ENCODE results near the gene SIGLEC7.
"Not testable (repeated sequence)": the region's sequence is repeated elsewhere in the genome, so short reads cannot be mapped to it uniquely, and the experiment has no call there.

Gene SIGLEC7

DNA sequence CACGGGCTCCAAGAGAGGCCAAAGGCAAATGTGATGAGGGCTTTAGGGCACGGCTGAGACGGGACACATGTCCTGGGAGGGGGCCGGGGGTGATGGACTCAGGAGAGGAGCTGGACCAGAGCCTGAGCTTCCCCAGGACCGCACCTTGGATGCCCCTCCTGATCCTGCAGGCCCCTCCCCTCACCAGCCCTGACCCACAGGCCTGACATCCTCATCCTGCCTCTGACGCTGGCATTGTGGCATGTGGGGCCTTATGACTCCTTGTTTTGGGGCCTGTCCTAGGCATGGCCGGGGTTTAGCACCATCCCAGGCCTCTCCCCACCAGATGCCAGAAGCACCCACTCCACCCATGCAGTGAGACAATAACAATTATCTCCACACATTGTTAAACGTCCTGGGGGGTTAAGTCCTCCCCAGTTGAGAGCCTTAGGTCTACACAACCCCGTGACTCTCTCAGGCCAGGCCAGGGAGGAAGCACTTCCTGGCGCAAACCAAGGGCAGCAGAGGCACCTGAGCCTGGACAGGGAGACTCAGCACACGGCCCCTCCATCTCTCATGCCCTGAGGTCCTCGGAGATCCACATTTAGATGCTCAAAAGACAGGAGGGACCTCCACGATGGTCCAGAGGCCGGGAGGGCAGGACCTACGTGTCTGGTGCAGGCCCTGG, 841 bp downstream of the SIGLEC7 start:
- Mint-ChIP-seq H3K4me3 (peak overlapping the region; percentile 45), H3K27ac (peak overlapping the region; percentile 82), H3K4me1 (peaks cover 33% of the 10 kb centered on the region)
- not testable (repeated sequence) for H3K9me3 Mint-ChIP-seq; H3K36me3 Mint-ChIP-seq; DNase-seq (ENCODE audit: low spot score in 2 of 2)
- ATAC-seq: peak; percentile 45

DNA sequence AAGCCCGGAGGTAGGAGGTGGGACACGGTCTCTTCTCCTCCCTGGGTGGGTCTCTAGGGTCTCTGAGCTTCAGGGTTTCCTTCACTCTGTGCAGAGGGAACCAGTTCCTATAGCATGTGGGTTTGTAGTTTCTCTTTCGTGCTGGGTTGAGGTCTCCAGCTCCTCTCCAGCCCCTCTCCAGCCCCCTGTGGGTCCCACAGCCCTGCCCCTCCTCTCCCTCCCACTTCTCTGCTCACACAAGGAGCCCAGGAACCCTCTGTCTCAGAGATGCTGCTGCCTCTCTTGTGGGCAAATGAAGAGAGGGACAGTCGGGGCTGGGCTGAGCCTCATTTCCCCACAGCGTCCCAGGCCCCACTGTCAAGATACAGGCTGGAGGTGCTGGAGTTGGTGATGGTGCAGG, 1.4 kb downstream of the SIGLEC7 start:
- peaks cover 31% of the 10 kb centered on the region for H3K4me1 Mint-ChIP-seq
- peak overlapping the region; percentile 65 for H3K27ac Mint-ChIP-seq
- H3K36me3 Mint-ChIP-seq: no peaks in the 10 kb centered on the region
- H3K9me3 Mint-ChIP-seq: no peaks in the 10 kb centered on the region
- no peak for ATAC-seq
- H3K4me3 Mint-ChIP-seq: peak overlapping the region; percentile 45
- DNase-seq (ENCODE audit: low spot score in 2 of 2): no peak

DNA sequence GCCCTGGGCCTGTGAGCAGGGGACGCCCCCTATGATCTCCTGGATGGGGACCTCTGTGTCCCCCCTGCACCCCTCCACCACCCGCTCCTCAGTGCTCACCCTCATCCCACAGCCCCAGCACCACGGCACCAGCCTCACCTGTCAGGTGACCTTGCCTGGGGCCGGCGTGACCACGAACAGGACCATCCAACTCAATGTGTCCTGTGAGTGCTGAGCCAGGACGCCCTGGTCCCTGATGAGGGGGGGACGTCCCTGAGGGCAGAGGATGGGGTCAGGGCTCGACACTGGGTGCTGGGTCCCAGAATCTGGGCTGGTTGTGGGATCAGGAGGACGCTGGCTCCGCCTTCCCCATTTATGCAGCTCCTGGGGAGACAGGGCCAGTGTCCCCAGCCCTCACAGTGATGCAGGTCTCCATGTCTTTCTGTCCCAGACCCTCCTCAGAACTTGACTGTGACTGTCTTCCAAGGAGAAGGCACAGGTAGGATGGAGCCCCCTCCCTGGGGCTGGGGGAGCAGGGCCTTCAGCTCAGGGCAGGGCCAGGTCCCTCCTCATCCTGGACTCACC, 2.5 kb downstream of the SIGLEC7 start:
- H3K4me3 Mint-ChIP-seq: no peak overlapping the region
- ATAC-seq (no peak), DNase-seq (ENCODE audit: low spot score in 2 of 2) (no peak)
- H3K4me1 Mint-ChIP-seq: peaks cover 21% of the 10 kb centered on the region
- H3K36me3 Mint-ChIP-seq: no peaks in the 10 kb centered on the region
- H3K27ac Mint-ChIP-seq: peak overlapping the region; percentile 84
- H3K9me3 Mint-ChIP-seq: no peaks in the 10 kb centered on the region

DNA sequence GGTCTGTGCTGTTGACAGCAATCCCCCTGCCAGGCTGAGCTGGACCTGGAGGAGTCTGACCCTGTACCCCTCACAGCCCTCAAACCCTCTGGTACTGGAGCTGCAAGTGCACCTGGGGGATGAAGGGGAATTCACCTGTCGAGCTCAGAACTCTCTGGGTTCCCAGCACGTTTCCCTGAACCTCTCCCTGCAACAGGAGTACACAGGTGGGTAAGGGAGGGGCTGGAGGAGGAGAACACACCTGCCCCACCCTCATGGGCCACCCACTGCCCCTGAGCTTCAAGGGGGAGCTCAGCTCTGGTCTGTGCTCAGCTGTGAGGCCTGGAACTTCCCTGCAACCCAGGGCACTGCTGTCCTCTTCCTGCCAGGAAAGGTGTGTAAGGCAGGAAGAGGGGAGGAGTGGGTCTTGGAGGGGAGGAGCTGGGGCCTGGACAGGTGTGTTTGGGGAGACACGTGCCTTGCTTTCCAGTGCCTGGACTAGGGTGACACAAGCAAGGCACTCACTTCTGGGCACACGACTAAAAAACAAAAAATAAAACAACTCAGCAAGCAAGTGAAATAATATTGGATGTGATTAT, 3.9 kb downstream of the SIGLEC7 start:
- no peaks in the 10 kb centered on the region for H3K9me3 Mint-ChIP-seq
- H3K27ac Mint-ChIP-seq: no peak overlapping the region
- no peak for ATAC-seq
- H3K36me3 Mint-ChIP-seq: no peaks in the 10 kb centered on the region
- peaks cover 25% of the 10 kb centered on the region for H3K4me1 Mint-ChIP-seq
- DNase-seq (ENCODE audit: low spot score in 2 of 2): no peak
- H3K4me3 Mint-ChIP-seq: no peak overlapping the region

DNA sequence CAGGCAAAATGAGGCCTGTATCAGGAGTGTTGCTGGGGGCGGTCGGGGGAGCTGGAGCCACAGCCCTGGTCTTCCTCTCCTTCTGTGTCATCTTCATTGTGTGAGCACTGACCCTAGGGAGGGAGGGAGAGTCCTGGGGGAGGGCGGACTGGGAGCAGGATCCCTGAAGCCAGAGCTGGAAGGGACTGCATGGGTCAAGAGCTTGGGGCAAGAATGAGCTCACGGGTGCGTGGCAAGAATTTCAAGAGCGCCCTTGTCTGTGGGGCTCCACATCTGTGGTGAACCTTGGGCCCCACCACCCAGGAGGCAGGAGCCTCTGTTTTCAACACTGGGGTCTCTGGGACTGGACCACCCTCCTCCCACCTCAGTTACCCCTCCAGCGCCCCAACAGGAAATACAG, 4.7 kb downstream of the SIGLEC7 start:
- Mint-ChIP-seq H3K27ac (peak overlapping the region; percentile 6), H3K4me3 (no peak overlapping the region), H3K9me3 (no peaks in the 10 kb centered on the region), H3K36me3 (no peaks in the 10 kb centered on the region), H3K4me1 (peaks cover 26% of the 10 kb centered on the region)
- no peak for ATAC-seq
- DNase-seq (ENCODE audit: low spot score in 2 of 2): no peak

DNA sequence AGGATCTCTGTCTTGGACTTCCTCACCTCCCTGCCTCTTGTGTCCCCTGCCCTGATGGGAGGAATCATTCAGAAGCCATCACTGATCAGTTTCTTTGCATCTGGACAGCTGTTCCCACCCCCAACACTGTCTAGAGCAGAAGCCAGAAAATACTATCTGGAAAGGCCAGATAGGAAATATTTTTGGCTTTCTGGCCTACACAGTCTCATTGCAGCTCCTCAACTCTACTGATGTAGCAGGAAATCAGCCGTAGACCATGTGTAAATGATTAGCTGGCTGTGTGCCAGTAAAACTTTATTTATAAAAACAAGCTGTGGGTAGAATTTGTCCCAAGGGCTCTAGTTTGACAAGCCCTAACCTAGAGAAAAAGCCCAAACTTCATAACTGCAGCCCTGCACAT, 5.6 kb downstream of the SIGLEC7 start:
- DNase-seq (ENCODE audit: low spot score in 2 of 2) (no peak), ATAC-seq (no peak)
- H3K9me3 Mint-ChIP-seq: no peaks in the 10 kb centered on the region
- H3K4me3 Mint-ChIP-seq: no peak overlapping the region
- peaks cover 21% of the 10 kb centered on the region for H3K4me1 Mint-ChIP-seq
- peak overlapping the region; percentile 6 for H3K27ac Mint-ChIP-seq
- H3K36me3 Mint-ChIP-seq: no peaks in the 10 kb centered on the region

DNA sequence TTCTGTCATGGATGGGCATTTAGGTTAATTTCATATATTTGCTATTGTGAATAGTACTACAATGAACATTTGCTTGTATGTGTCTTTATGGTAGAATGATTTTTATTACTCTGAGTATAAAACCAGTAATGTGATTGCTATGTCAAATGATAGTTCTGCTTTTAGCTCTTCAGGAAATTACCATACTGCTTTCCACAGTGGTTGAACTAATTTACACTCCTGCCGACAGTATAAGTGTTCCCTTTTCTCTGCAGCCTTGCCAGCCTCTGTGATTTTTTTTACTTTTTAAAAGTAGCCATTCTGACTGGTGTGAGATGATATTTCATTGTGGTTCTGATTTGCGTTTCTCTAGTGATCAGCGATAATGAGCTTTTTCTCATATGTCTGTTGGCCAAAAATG, 6.5 kb downstream of the SIGLEC7 start:
- DNase-seq (ENCODE audit: low spot score in 2 of 2) (no peak), ATAC-seq (no peak)
- Mint-ChIP-seq H3K4me3 (no peak overlapping the region), H3K27ac (no peak overlapping the region), H3K9me3 (no peaks in the 10 kb centered on the region), H3K4me1 (peaks cover 20% of the 10 kb centered on the region), H3K36me3 (no peaks in the 10 kb centered on the region)

DNA sequence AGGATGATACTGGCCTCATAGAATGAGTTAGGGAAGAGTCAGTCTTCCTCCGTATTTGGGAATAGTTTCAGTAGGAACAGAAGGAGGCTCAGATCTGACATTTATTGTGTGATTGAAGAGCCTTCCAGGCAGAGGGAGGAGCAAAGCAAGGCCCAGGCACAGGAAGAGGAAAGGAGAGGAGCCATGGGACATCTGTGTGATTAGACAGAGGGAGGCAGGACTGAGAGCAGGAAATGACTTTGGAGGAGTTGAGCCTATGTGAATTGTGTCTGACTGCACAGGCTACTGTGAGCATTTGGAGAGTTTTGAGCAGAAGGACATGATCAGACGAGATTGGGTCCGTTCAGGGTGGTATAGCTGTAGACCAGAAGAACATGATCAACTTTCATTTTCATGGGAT, 8.5 kb downstream of the SIGLEC7 start:
- no peaks in the 10 kb centered on the region for H3K9me3 Mint-ChIP-seq
- peaks cover 16% of the 10 kb centered on the region for H3K4me1 Mint-ChIP-seq
- H3K4me3 Mint-ChIP-seq: no peak overlapping the region
- DNase-seq (ENCODE audit: low spot score in 2 of 2) (no peak), ATAC-seq (no peak)
- no peak overlapping the region for H3K27ac Mint-ChIP-seq
- H3K36me3 Mint-ChIP-seq: no peaks in the 10 kb centered on the region

DNA sequence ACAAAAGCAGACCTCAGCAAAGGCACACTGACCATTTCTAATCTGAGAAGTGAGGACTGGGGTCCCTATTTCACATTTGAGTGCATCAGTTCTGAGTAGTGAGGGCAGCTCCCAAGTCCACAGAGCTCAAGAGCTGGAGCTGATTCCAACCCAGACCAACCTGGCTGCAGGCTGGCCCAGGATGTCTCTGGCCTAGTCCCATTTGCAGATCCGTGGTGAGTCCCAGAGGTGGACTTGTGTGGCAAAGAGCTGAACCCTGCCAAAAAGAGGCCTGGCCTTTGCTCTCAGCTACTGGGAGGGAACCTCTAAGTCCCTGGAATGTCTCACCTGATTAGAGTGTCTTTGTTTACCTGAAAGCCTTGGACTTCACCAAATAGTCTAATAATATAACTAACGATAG, 14.6 kb downstream of the SIGLEC7 start:
- ATAC-seq (no peak), DNase-seq (ENCODE audit: low spot score in 2 of 2) (no peak)
- Mint-ChIP-seq H3K4me3 (no peak overlapping the region), H3K27ac (no peak overlapping the region), H3K4me1 (peaks cover 17% of the 10 kb centered on the region), H3K9me3 (no peaks in the 10 kb centered on the region), H3K36me3 (no peaks in the 10 kb centered on the region)

DNA sequence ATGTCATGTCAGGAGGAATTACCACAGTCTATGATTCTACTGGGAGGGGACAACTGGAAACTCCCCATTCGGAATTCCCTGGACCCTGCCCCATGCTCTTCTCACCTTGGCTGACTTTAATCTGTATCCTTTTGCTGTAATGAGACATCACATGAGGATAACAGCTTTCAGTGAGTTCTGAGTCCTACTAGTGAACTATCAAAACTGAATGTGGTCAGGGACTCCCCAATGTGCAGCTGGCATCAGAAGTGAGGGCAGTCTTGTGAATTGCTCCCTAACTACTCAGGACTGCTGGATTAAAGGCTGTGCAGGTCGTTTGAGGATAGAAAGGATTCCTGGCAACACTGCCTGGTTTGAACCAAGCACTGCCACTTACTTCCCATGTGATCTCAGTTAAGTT, 15.2 kb downstream of the SIGLEC7 start:
- H3K36me3 Mint-ChIP-seq: no peaks in the 10 kb centered on the region

DNA sequence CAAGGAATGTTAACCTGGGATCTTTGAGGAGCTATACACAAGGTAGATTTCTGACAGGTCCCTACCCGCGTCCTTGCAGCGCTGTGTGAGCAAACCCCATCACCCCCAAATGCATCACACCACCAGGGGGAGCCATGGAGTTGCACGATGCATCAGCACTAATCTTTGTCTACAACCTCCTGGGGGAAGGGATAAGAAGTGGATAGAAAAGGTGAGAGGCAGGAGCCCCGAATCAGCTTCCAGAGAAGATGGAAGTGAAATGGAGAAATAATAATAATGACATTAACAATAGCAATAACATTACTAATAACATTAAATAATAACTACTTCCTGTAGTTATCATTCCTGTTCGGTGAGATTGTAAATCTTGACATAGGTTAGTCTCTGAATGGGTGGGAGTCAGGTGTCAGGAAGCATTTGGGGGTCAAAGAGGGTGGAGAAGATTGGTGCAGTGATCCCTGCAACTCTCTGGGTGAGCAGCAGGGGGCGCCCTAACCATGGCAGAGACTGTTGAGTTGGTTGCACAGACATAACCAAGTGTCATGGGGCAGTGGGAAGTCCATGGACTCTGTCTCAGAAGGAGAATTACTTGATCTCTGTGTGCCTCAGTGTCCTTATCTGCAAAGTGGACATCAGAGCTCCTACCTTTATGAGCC, 16.5 kb downstream of the SIGLEC7 start:
- peak; percentile 78 to 89 for DNase-seq (ENCODE audit: low spot score in 2 of 2)
- ATAC-seq: peak; percentile 72
- Mint-ChIP-seq H3K4me3 (no peak overlapping the region), H3K36me3 (no peaks in the 10 kb centered on the region), H3K27ac (peak overlapping the region; percentile 29), H3K9me3 (no peaks in the 10 kb centered on the region), H3K4me1 (peaks cover 17% of the 10 kb centered on the region)

More for the DNA sequence above, 15.2 kb downstream of the SIGLEC7 start:
- DNase-seq (ENCODE audit: low spot score in 2 of 2): no peak
- Mint-ChIP-seq H3K9me3 (no peaks in the 10 kb centered on the region), H3K4me1 (peaks cover 17% of the 10 kb centered on the region), H3K4me3 (no peak overlapping the region), H3K27ac (no peak overlapping the region)
- ATAC-seq: peak; percentile 25

DNA sequence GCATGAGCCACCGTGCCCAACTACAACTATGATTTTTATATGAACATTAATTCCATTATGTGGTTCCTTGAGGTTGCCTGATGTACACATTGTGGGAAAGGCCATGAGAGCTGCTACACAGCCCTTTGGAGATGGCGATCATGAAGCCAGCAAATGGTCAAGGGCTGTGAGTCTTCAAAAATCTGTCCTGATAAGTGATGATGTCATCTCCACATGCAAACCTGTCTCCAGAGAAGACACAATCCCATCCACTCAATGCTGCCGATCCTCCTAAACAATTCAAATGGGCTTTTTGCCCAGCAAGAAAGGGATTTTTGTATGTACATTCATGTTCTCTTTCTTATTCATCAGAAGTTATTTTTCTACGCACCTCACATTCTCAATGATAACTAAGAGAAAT, 17.6 kb downstream of the SIGLEC7 start:
- Mint-ChIP-seq H3K4me1 (peaks cover 22% of the 10 kb centered on the region), H3K4me3 (no peak overlapping the region), H3K9me3 (no peaks in the 10 kb centered on the region), H3K27ac (no peak overlapping the region), H3K36me3 (no peaks in the 10 kb centered on the region)
- ATAC-seq: no peak
- DNase-seq (ENCODE audit: low spot score in 2 of 2): no peak

DNA sequence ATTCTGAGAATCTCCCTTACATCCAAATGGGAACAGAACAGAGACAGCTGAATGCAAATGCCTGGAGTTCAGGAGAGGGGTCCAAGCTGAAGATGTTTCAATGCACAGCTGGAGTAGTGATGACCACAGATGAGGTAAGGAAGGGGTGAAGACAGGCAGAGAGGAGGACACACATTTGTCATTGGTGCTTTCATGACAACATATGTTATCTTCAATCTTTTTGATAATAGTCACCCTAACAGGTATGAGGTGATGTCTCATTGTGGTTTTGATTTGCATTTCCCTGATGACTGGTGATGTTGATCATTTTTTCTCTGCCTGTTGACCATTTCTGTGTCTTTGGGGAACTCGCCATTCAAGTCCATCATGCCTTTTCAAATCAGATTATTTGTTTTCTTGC, 19.2 kb downstream of the SIGLEC7 start:
- Mint-ChIP-seq H3K36me3 (no peaks in the 10 kb centered on the region), H3K9me3 (no peaks in the 10 kb centered on the region), H3K4me3 (no peak overlapping the region), H3K4me1 (peaks cover 22% of the 10 kb centered on the region), H3K27ac (no peak overlapping the region)
- ATAC-seq (peak; percentile 84), DNase-seq (ENCODE audit: low spot score in 2 of 2) (no peak)

DNA sequence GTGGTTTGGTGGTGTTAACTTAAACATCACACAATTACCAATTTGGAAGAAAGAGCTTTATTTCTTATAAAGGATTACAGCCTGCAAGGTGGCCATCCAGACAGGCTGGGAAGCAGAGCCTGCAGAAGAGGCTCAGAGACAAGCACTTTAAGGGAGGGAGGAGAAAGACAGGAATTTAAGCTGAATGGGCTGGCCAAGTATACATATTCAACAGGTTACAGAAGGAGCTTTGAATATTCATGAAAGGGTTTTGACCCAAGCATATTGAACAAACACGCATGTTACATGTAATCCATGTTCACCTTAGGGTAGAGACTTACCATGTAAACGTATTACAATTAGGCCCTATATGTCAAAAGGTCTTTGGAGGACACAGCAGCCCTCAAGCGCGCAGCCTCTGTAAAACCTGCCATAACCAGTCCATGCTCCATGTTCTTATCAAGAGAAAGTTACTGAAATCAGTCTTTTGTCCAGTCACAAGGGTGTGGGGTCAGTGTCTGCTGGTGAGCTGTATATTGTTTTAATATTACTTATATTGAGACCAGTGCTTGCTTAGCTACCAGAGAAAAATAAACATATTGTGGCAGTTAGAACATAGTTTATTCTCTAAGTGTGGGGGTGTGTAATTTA, 19.9 kb downstream of the SIGLEC7 start:
- Mint-ChIP-seq H3K9me3 (no peaks in the 10 kb centered on the region), H3K36me3 (no peaks in the 10 kb centered on the region), H3K4me1 (peaks cover 28% of the 10 kb centered on the region), H3K27ac (no peak overlapping the region), H3K4me3 (no peak overlapping the region)
- no peak for DNase-seq (ENCODE audit: low spot score in 2 of 2)
- ATAC-seq: no peak

DNA sequence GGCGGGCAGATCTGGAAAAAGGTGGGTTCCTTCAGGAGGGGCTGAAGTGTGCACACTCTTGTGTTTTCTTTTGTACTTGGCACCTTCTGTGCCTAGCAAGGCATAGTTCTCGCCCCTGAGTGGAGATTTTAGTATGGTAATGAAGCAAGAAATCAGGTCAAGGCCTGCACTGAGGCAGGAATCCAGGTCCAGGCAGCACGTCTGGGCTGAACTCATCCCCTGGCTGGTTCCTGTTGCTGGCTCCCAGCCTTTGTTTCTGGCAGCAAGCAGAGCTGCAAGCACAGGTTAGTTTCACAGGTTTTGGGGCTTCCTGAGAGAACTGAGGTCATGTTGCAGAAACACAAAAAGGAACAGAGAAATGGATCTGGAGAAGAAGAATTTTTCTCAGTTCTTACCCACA, 21.2 kb downstream of the SIGLEC7 start:
- Mint-ChIP-seq H3K27ac (peak overlapping the region; percentile 77), H3K9me3 (no peaks in the 10 kb centered on the region), H3K4me1 (peaks cover 40% of the 10 kb centered on the region), H3K36me3 (no peaks in the 10 kb centered on the region), H3K4me3 (no peak overlapping the region)
- no peak for ATAC-seq
- DNase-seq (ENCODE audit: low spot score in 2 of 2): no peak

Measured in stimulated activated effector memory CD8-positive, alpha-beta T cell treated with anti-CD3 and anti-CD28 coated beads, Interleukin-12 subunit alpha, Interleukin-12 subunit beta, amount 100 ng/mL, for 72 hours (primary cell).